ENCODE results near the gene CXCL5. TPM values are rescaled to one million over a fixed set of nuclear protein-coding genes. Genes with fewer than 3 reads are reported as not detected.

Gene CXCL5
- total RNA-seq, 1 donor from 2014 or later: not detected

DNA sequence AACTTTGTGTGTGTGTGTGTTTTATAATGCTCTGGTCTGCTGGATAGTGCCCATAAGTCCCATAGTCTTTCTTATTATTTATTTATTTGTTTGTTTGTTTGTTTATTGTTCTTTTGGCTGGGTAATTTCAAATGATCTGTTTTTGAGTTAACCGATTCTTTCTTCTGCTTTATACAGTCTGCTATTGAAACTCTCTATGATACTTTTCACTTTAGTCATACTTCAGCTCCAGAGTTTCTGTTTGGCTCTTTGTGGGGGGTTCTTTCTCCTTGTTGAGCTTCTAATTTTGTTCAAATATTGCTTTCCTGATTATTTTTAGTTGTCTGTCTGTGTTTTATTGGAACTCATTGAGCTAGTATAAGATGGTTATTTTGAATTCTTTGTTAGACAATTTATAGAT is 30.0 kb upstream of the CXCL5 start:
- no peak overlapping the region for H3K27ac ChIP-seq
- no peaks in the 10 kb centered on the region for H3K9me3 ChIP-seq
- DNase-seq (ENCODE audit: low spot score in 2 of 2): no peak
- TF ChIP-seq, protein P1, sequence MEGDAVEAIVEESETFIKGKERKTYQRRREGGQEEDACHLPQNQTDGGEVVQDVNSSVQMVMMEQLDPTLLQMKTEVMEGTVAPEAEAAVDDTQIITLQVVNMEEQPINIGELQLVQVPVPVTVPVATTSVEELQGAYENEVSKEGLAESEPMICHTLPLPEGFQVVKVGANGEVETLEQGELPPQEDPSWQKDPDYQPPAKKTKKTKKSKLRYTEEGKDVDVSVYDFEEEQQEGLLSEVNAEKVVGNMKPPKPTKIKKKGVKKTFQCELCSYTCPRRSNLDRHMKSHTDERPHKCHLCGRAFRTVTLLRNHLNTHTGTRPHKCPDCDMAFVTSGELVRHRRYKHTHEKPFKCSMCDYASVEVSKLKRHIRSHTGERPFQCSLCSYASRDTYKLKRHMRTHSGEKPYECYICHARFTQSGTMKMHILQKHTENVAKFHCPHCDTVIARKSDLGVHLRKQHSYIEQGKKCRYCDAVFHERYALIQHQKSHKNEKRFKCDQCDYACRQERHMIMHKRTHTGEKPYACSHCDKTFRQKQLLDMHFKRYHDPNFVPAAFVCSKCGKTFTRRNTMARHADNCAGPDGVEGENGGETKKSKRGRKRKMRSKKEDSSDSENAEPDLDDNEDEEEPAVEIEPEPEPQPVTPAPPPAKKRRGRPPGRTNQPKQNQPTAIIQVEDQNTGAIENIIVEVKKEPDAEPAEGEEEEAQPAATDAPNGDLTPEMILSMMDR (IDR thresholded peaks at IDR 0.05): no peak
- H3K4me3 ChIP-seq: no peak overlapping the region
- no peaks in the 10 kb centered on the region for H3K36me3 ChIP-seq
- no peaks in the 10 kb centered on the region for H3K4me1 ChIP-seq
- H3K27me3 ChIP-seq: no peaks in the 10 kb centered on the region
- intact Hi-C loops (cut with DNase I): no loop called here

DNA sequence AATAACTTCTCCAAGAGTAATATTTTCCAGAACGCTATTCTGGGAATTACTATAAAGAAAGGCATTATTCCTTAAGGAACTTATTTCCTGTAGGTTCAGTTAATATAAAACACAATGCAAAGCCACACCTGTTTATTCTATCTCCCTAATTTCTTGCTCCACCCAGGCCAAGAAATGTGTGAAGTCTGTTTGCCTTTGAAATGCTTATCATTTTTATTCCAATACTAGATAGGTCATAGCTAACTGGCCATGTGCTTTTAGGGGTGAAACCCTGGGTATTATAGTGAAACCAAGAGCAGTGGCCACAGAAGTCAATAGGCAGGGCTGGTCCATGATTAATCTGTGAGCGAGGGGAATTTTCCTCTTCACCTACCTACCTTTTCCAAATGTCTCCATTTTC is 25.2 kb upstream of the CXCL5 start:
- H3K36me3 ChIP-seq: no peaks in the 10 kb centered on the region
- H3K4me1 ChIP-seq: no peaks in the 10 kb centered on the region
- H3K9me3 ChIP-seq: no peaks in the 10 kb centered on the region
- DNase-seq (ENCODE audit: low spot score in 2 of 2): no peak
- intact Hi-C loops (cut with DNase I): no loop called here
- no peak overlapping the region for H3K27ac ChIP-seq
- no peak overlapping the region for H3K4me3 ChIP-seq
- no peaks in the 10 kb centered on the region for H3K27me3 ChIP-seq
- TF ChIP-seq, protein P1 (IDR thresholded peaks at IDR 0.05): no peak

DNA sequence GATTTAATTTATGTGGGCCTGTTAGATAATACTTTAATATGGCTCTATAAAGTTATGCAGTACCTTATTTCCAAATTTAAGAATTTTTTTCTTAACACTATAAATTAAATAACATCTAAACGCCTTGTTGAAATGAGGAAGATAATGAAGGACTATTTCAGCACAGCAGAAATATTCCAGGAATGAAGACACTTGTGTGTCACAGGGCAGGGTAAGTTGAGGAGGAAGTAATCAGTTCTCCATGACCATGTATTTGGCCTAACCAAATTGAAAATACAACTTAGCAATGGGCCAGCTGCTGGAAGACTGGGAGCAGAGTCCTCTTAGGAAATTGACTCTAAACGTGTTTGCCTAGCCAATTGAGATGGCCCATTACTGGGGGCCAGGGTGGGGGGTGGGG is 23.1 kb upstream of the CXCL5 start:
- TF ChIP-seq, protein P1 (IDR thresholded peaks at IDR 0.05): no peak
- no peak overlapping the region for H3K27ac ChIP-seq
- H3K9me3 ChIP-seq: no peaks in the 10 kb centered on the region
- intact Hi-C loops (cut with DNase I): no loop called here
- no peak overlapping the region for H3K4me3 ChIP-seq
- no peaks in the 10 kb centered on the region for H3K4me1 ChIP-seq
- no peak for DNase-seq (ENCODE audit: low spot score in 2 of 2)
- no peaks in the 10 kb centered on the region for H3K27me3 ChIP-seq
- H3K36me3 ChIP-seq: no peaks in the 10 kb centered on the region

DNA sequence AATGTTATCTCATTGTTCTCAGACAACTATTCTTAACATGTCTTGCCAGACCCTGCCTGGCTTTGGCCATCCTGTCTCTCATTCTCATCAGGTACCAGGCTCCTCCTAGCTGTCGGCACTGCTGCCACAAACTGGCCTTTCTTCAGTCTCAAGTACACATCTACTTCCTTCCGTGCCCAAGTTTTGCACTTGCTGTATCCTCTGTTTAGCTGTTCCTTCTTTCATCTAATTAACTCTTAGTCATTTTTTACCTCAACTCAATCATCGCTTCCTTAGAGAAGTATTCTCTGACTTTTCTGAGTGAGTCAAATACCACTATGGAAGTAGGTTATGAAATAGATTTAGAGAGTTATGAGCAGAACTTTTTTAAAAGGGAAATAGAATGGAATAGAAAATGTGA is 20.3 kb upstream of the CXCL5 start:
- Histone ChIP-seq H3K27ac (no peak overlapping the region), H3K36me3 (no peaks in the 10 kb centered on the region), H3K4me1 (no peaks in the 10 kb centered on the region), H3K27me3 (no peaks in the 10 kb centered on the region), H3K4me3 (no peak overlapping the region), H3K9me3 (no peaks in the 10 kb centered on the region)
- intact Hi-C loops (cut with DNase I): no loop called here
- DNase-seq (ENCODE audit: low spot score in 2 of 2): no peak
- TF ChIP-seq, protein P1 (IDR thresholded peaks at IDR 0.05): no peak

DNA sequence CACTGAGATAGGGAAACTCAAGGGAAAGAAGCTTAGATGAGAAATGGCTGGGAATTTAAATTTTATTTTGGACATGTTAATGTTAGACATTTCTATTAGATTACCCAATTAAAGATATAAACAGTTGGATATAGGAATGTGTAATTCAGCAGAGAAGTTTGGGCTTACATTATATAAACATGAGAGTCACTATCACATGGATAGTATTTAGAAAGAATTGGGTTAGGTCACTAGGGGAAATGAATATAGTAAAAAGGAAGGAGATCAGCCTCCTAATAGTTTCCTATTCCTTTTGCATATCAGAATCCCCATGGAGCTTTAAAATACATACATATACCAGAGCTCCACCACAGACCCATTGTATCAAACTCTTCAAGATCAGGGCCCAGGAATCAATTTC is 19.6 kb upstream of the CXCL5 start:
- no peak overlapping the region for H3K27ac ChIP-seq
- no peak for DNase-seq (ENCODE audit: low spot score in 2 of 2)
- TF ChIP-seq, protein P1 (IDR thresholded peaks at IDR 0.05): no peak
- intact Hi-C loops (cut with DNase I): no loop called here
- no peaks in the 10 kb centered on the region for H3K36me3 ChIP-seq
- H3K4me3 ChIP-seq: no peak overlapping the region
- no peaks in the 10 kb centered on the region for H3K9me3 ChIP-seq
- H3K27me3 ChIP-seq: no peaks in the 10 kb centered on the region
- H3K4me1 ChIP-seq: no peaks in the 10 kb centered on the region

DNA sequence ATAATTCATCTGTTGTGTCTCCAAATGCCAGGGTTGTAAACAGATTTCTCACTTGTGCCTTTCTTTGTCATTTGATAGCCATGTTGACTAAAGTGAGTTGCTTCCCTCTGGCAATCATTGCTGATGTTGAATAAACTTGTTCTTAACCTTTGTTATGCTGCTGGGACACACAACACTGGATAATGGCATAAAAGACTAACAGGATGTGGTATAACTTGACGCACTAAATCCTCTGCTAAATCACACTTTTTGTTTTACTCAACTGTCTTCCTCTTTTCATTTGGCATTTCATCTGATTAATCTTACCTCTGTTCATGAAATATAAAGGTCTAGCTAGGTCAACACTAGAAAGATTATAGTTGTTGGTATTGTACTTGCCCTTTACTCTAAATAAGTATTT is 17.6 kb upstream of the CXCL5 start:
- Histone ChIP-seq H3K4me1 (no peaks in the 10 kb centered on the region), H3K4me3 (no peak overlapping the region), H3K36me3 (no peaks in the 10 kb centered on the region), H3K9me3 (no peaks in the 10 kb centered on the region), H3K27ac (no peak overlapping the region), H3K27me3 (no peaks in the 10 kb centered on the region)
- DNase-seq (ENCODE audit: low spot score in 2 of 2): no peak
- TF ChIP-seq, protein P1 (IDR thresholded peaks at IDR 0.05): no peak
- intact Hi-C loops (cut with DNase I): no loop called here

Measured in ascending aorta (tissue), 2 donors.